SU-DHL-6 (cell line): ENCODE data around the gene ROMO1.

Experiments used
- EZH2phosphoT487 ChIP-seq: fragments of 200-600 bp; sonication (generic), shearing (Covaris generic); conservative IDR thresholded peaks from 2 replicates; pipeline ENCODE4 v1.6.1; 2018; ENCODE audit warnings: mild to moderate bottlenecking, antibody characterized with exemption, low read length, moderate library complexity, mixed read lengths
- TF ChIP-seq, protein P1 (sequence below): fragments of 200-600 bp; sonication (generic); IDR thresholded peaks from one replicate; pipeline ENCODE4 v1.5.1; 2017; ENCODE audit warnings: antibody characterized with exemption, mild to moderate bottlenecking, low read length, moderate library complexity; ENCODE audit not compliant: insufficient read depth, poor library complexity, severe bottlenecking

DNA sequence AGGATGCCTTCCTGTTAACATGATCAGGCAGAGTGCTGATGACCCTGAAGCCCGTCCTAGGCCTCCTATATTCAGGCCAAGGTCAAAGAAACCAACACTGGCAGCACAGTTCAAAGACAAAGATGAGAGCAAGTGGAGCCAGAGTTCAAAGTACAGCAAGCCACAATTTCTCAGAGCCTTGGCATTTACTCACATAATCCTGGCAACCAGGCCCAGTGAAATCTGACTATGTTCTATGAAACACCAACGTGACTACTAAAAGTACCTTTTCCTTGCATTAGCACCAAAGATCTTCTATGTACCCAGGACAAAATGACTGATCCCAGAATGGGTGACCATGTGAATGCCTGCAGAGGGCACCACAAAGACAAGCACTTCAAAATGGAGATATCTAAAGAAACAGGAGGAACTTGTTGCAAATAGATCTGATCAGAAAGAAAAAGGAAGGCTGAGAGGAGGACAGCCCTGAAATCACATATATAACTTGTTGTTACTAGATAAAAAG, 3.9 kb upstream of the ROMO1 start:
- TF ChIP-seq, protein P1, sequence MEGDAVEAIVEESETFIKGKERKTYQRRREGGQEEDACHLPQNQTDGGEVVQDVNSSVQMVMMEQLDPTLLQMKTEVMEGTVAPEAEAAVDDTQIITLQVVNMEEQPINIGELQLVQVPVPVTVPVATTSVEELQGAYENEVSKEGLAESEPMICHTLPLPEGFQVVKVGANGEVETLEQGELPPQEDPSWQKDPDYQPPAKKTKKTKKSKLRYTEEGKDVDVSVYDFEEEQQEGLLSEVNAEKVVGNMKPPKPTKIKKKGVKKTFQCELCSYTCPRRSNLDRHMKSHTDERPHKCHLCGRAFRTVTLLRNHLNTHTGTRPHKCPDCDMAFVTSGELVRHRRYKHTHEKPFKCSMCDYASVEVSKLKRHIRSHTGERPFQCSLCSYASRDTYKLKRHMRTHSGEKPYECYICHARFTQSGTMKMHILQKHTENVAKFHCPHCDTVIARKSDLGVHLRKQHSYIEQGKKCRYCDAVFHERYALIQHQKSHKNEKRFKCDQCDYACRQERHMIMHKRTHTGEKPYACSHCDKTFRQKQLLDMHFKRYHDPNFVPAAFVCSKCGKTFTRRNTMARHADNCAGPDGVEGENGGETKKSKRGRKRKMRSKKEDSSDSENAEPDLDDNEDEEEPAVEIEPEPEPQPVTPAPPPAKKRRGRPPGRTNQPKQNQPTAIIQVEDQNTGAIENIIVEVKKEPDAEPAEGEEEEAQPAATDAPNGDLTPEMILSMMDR = no peak
- TF ChIP-seq EZH2phosphoT487 = no peak
